Suprapubic skin (tissue), 4 donors: Measurements from ENCODE around the gene HCN4. TPM values are rescaled to one million over a fixed set of nuclear protein-coding genes. Genes with fewer than 3 reads are reported as not detected.

Source experiments
- DNase-seq, 2 donors: peaks; one replicate each; pipeline ENCODE4 v3.0.0-alpha.2; 2019; ENCODE audit warnings: low spot score in 2 of 2
- H3K27ac ChIP-seq: fragments of 200-600 bp; sonication (generic); one replicate; pipeline ENCODE4 v1.5.1; 2019
- H3K27me3 ChIP-seq: fragments of 200-600 bp; sonication (generic); one replicate; pipeline ENCODE4 v1.5.1; 2019
- H3K36me3 ChIP-seq: fragments of 200-600 bp; sonication (generic); one replicate; pipeline ENCODE4 v1.5.1; 2019
- H3K4me1 ChIP-seq: fragments of 200-600 bp; sonication (generic); one replicate; pipeline ENCODE4 v1.5.1; 2019
- H3K4me3 ChIP-seq: fragments of 200-600 bp; sonication (generic); one replicate; pipeline ENCODE4 v1.5.1; 2019; ENCODE audit warnings: mild to moderate bottlenecking
- H3K9me3 ChIP-seq: fragments of 200-600 bp; sonication (generic); one replicate; pipeline ENCODE4 v1.5.1; 2019
- EP300 ChIP-seq: sonication (generic); formaldehyde crosslinking; IDR thresholded peaks from one replicate; pipeline ENCODE4 v1.6.1; 2017; ENCODE audit warnings: antibody characterized with exemption
- POLR2A ChIP-seq, 2 donors: fragments of 450-650 bp; IDR thresholded peaks; one replicate each; pipeline ENCODE4 v1.6.1; 2017; ENCODE audit warnings: antibody characterized with exemption in 2 of 2, mild to moderate bottlenecking in 2 of 2, moderate library complexity in 2 of 2
- POLR2AphosphoS5 ChIP-seq, 3 donors: sonication (generic); formaldehyde crosslinking; IDR thresholded peaks; one replicate each; pipeline ENCODE4 v1.6.1; 2017; ENCODE audit warnings: antibody characterized with exemption in 3 of 3
- WGBS: methylation state at CpG from one replicate; pipeline ENCODE4 v1.1.5; 2018; 5-methylcytosine and 5-hydroxymethylcytosine counted together
- total RNA-seq, 4 donors: library from RNA; depleted of rRNA; stranded (reverse); fragments of >200 nt; gene quantifications; one replicate each; pipeline ENCODE4 v1.1.0, GENCODE V29; 2016
- TF ChIP-seq, protein P1 (sequence below), 2 donors: fragments of 200-600 bp in 1 of 2; fragments of 450-650 bp in 1 of 2; sonication (generic) in 1 of 2; IDR thresholded peaks; one replicate each; pipeline ENCODE4 v1.5.1; 2016 to 2019; ENCODE audit warnings: antibody characterized with exemption in 2 of 2, mild to moderate bottlenecking in 1 of 2, moderate library complexity in 1 of 2

Gene HCN4
- total RNA-seq, 4 donors from 2014 or later, result 0.17 TPM; not detected in 3

DNA sequence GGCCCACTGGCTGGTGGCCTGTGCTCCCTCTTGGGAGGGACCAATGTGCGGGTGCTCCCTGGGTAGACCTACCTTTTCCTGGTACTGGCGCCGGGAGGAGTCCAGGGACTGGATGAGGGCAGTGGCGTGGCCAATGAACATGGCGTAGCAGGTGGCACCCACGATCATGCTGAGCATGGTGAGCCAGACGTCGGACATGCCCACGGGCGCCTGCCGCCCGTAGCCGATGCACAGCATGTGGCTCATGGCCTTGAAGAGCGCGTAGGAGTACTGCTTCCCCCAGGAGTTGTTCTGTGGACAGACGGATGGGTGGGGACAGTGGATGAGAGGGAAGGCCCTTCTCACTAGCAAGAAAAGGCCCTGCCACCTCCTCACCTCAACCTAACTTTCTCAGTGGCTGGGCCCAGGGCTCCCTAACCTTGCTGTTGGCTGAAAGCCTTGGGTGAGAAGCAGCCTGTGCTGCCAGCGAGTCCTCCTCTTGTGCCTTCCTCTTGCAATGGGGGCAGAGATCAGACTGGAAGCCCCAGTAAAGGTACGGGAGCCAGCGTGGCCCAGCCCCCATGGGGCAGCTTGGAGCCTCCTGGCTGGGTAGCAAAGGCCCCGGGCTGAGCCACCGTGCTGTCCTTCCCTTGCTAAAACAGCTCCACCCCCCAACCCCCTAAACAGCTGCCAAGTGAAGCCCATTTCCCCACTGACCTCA lies 39.1 kb downstream of the HCN4 start:
- Histone ChIP-seq H3K4me3 (no peak overlapping the region), H3K9me3 (no peaks in the 10 kb centered on the region), H3K36me3 (no peaks in the 10 kb centered on the region), H3K27ac (no peak overlapping the region), H3K27me3 (peaks cover 10% of the 10 kb centered on the region), H3K4me1 (no peaks in the 10 kb centered on the region)
- WGBS, result 82% methylated on average over 11 of the region's 21 CpGs
- TF ChIP-seq EP300, result no peak
- TF ChIP-seq POLR2A (IDR thresholded peaks at IDR 0.05), result no peak
- TF ChIP-seq, protein P1, sequence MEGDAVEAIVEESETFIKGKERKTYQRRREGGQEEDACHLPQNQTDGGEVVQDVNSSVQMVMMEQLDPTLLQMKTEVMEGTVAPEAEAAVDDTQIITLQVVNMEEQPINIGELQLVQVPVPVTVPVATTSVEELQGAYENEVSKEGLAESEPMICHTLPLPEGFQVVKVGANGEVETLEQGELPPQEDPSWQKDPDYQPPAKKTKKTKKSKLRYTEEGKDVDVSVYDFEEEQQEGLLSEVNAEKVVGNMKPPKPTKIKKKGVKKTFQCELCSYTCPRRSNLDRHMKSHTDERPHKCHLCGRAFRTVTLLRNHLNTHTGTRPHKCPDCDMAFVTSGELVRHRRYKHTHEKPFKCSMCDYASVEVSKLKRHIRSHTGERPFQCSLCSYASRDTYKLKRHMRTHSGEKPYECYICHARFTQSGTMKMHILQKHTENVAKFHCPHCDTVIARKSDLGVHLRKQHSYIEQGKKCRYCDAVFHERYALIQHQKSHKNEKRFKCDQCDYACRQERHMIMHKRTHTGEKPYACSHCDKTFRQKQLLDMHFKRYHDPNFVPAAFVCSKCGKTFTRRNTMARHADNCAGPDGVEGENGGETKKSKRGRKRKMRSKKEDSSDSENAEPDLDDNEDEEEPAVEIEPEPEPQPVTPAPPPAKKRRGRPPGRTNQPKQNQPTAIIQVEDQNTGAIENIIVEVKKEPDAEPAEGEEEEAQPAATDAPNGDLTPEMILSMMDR (IDR thresholded peaks at IDR 0.05), result no peak
- TF ChIP-seq POLR2AphosphoS5 (IDR thresholded peaks at IDR 0.05), result no peak
- no peak for DNase-seq

DNA sequence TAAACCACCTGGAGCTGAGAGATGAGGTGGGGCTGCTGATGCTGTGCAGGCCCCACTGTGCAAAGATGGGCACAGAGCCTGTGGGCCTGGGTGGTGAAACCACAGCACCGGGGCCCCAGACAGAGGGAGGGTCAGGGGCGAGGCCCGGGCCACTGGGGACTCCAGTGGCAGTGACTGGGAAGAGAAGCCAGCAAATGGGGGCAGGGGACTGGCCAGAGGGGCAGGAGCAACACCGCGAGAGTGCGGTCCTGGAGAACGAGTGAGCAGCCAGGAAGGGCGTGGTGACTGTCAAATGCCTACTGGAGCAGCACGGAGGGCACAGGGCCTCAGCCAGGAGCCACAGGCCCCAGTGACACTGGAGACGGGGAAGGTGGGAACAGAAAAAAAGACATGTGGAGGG lies 39.8 kb downstream of the HCN4 start:
- TF ChIP-seq POLR2A (IDR thresholded peaks at IDR 0.05) (no peak), POLR2AphosphoS5 (IDR thresholded peaks at IDR 0.05) (no peak), EP300 (no peak)
- TF ChIP-seq, protein P1 (IDR thresholded peaks at IDR 0.05), result no peak
- no peak overlapping the region for H3K27ac ChIP-seq
- H3K9me3 ChIP-seq, result no peaks in the 10 kb centered on the region
- no peaks in the 10 kb centered on the region for H3K4me1 ChIP-seq
- WGBS, result 77% methylated on average over 10 of the region's 10 CpGs
- H3K36me3 ChIP-seq, result no peaks in the 10 kb centered on the region
- no peak for DNase-seq
- no peak overlapping the region for H3K4me3 ChIP-seq
- H3K27me3 ChIP-seq, result peaks cover 13% of the 10 kb centered on the region

DNA sequence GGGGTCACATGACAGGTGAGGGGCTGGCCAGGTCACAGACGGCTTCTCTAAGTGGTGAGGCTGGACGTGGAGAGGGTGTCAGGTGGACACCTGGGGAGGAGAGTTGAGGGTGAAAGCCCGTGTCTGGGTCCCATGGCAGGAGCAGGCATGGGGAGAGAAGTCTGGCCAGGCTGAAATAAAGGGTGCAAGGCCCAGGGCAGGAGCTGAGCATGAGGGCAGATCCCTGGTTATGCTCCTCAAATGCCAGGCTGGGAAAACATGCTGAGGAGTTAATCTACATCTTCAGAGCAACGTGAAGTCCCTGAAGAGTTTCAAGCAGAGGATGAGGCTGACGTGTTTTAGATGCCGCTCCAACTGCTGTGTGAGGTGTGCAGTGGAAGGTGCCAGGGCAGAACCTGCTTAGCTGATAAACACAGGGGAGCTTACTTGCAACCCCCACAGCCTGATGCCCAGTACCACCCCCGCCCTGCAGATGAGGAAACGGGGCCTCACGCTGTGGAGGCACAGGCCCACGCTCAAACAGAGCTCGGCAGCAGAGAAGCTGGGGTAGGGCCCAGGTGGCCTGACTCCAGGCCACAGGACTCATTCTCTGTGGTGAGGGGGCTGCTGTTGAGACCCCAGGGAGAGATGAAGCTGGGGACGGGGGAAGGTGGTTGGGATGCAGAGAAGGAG lies 40.5 kb downstream of the HCN4 start:
- Histone ChIP-seq H3K4me3 (no peak overlapping the region), H3K9me3 (no peaks in the 10 kb centered on the region), H3K27me3 (peaks cover 13% of the 10 kb centered on the region), H3K36me3 (no peaks in the 10 kb centered on the region), H3K27ac (no peak overlapping the region), H3K4me1 (no peaks in the 10 kb centered on the region)
- TF ChIP-seq POLR2A (IDR thresholded peaks at IDR 0.05), result no peak
- TF ChIP-seq, protein P1 (IDR thresholded peaks at IDR 0.05), result no peak
- TF ChIP-seq POLR2AphosphoS5 (IDR thresholded peaks at IDR 0.05), result no peak
- TF ChIP-seq EP300, result no peak
- WGBS, result 84% methylated on average over 11 of the region's 12 CpGs
- peak in 1 of 2 donors; percentile 24 for DNase-seq

DNA sequence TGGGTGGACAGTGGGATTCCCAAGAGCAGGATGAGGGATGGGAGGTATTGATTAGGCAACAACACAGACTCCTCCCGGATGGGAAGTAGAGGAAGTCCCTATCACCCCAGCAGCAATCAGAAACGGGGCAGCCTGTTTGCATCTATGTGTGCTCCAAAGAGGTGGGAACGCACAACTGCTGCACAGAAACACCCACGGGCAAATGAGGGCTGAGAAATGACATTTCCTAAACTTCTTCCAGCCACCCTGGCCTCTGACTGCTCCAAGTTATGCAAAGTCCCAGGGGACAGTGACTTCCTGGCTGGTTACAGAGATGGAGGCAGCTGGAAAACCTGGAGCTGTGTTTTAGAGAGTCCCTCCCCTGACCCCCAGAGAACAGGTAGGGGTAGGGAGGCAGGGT lies 42.6 kb downstream of the HCN4 start:
- no peak for TF ChIP-seq POLR2A (IDR thresholded peaks at IDR 0.05)
- no peak for TF ChIP-seq POLR2AphosphoS5 (IDR thresholded peaks at IDR 0.05)
- TF ChIP-seq, protein P1 (IDR thresholded peaks at IDR 0.05), result no peak
- TF ChIP-seq EP300, result no peak
- 48% methylated on average over 4 of the region's 4 CpGs for WGBS

DNA sequence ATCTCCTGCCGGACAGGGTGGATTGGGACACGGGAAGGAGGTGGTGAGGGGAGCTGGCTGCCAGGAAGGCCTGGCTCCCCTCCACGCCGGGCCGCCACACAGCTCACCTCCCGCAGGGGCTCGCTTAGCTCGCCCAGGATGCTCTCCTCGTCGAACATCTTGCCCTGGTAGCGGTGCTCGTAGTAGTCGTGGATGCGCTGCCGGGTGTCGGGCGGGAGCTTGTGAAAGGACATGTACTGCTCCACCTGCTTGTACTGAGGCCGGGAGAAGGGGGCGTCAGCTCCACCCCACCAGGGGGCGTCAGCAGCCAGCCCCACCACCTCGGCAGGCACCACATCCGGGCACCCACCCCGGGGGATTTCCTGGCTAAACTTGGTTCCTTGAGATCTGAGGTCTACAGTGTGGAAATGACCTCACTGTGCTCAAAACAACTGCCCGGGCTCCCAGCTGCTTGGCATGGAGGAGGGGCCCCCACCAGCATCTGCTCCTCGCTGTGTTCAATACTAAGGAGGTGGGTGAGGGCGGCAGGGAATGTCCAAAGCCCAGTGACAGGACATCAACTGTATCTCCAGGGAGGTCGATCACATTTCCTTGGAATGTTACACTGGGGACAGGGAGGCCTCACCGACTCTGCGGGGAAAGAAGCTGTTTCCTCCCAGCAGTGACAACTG lies 43.4 kb downstream of the HCN4 start:
- H3K36me3 ChIP-seq, result no peaks in the 10 kb centered on the region
- no peak overlapping the region for H3K4me3 ChIP-seq
- no peaks in the 10 kb centered on the region for H3K9me3 ChIP-seq
- no peak for TF ChIP-seq POLR2A (IDR thresholded peaks at IDR 0.05)
- TF ChIP-seq POLR2AphosphoS5 (IDR thresholded peaks at IDR 0.05), result no peak
- TF ChIP-seq EP300, result no peak
- TF ChIP-seq, protein P1 (IDR thresholded peaks at IDR 0.05), result no peak
- DNase-seq, result peak in 1 of 2 donors; percentile 40
- no peak overlapping the region for H3K27ac ChIP-seq
- H3K4me1 ChIP-seq, result no peaks in the 10 kb centered on the region
- peaks cover 35% of the 10 kb centered on the region for H3K27me3 ChIP-seq
- 60% methylated on average over 11 of the region's 29 CpGs for WGBS

More for the DNA sequence above, 42.6 kb downstream of the HCN4 start:
- Histone ChIP-seq H3K36me3 (no peaks in the 10 kb centered on the region), H3K27ac (no peak overlapping the region), H3K27me3 (peaks cover 30% of the 10 kb centered on the region), H3K9me3 (no peaks in the 10 kb centered on the region), H3K4me1 (no peaks in the 10 kb centered on the region), H3K4me3 (no peak overlapping the region)
- peak in 1 of 2 donors; percentile 8 for DNase-seq
